ENCODE results near the gene SCARB1.

Gene SCARB1

DNA sequence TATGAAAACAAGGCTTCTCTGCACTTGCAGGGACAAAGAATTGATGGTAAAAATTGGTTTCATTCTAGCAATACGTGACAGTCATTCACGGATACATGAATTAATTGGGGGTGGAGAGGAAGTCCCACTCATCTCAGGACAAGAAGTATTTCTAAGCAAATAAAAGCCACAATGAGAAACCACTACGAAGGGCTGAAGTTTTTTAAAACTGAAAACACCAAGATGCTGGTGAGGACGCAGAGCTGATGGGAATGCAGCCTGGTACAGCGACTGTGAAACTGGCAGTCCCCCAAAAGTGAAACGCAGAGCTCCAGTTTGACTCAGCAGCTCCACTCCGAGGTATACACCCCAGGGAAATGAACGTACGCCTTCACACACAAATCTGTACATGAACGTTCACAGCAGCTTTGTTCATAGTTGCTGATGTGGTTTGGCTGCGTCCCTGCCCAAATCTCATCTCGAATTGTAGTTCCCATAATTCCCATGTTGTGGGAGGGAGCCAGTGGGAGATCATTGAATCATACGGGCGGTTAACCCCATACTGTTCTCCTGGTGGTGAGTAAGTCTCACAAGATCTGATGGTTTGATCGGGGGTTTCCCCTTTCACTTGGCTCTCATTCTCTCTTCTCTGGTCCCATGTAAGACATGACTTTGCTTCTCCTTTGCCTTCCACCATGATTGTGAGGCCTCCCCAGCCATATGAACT is 89.0 kb downstream of the SCARB1 start:
- peak; percentile 83 to 94 (median 86) for DNase-seq

DNA sequence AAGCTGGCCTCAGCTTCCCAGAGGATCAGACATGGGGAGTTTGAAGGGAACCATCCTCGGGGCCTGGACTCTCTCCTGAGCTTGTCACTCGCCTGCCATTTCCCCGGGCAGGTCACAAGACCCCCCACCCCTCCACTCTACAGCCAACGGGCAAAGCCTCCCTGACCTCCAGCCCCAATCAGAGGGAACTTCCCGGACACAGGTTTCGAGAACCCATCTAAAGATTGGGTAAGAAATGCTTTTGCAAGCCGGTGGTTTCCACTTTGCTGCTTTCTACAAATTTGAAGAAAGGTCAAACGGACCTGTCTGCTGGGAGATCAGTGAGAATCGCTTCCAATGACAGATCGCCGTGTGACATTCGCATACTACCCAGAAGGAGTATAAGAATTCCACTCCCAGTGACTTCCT is 89.6 kb downstream of the SCARB1 start:
- peak; percentile 82 to 96 (median 92) for DNase-seq

DNA sequence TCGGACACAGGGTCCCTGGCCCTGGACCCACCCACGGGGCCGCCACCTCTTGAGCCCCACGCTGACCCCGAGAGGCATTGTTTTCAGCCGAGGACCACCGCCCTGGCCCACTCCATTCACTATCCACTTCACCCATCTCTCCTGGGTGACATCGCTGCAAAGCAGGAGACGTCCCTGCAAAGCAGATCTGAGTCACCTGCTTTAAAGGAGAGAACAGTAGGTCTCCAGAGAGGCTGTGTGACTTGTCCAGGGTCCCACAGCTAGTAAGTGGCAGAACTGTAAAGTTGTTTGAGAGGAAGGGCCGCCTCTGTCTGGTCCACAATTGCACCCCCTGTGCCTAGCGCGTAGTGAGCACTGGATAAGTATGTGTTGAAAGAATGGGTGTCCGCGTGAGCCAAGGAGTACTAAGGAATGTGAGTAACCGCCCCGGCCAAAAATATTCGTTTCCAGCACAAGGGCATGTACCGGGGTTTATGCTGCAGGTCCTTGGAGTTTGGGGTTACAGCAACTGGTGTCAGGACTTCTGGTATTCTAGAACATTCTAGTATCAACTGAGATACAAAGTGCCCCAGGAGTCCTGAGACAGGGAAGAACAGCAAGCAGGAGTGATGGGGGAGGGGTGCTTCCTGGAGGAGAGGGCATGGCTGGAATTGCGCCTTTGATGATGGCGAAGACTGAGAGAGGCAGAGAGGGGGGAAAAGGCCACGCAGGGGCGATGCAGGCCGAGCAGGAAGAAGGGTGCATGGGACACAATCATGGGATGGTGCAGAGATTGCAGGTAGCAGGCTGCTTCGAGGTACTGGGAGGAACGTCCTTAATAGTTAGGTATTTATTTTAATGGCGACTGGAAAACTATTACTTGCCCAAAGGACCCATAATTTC is 91.1 kb downstream of the SCARB1 start:
- no peak for DNase-seq

DNA sequence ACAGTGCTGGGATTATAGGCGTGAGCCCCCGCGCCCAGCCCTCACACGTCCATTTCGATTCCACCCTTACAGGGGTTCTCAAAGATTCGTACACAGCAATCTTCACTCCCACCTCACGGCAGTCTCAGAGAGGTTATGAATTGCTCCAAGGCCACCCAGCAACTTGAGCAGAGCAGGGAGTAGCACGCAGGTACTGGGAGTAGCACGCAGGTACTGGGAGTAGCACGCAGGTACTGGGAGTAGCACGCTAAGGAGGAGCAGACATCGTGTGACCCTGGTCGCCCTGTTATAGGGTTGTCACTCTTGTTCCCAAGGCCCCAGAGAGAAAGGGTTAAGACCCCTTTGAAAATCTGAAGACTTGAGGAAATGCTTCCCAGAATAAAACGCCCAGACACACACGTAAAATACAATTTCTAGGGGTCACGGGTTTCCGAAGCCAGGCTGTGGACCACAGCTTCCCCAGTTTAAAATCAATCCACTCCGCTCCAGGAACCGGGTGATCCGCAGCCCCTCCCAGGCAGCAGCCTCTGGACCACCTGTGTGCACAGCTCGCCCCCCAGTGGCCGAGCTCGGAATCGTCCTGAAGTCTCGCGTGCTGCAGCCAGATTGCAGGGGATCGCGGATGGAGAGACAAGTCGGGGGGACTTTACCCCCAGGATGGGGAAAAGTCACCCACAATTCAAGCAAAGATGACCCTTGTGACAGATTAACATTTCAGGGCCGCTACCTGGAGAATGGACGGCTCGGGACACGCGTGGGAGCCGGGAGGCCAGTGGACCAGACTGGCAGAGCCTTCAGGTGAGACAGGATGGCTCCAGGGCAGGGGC is 92.0 kb downstream of the SCARB1 start:
- DNase-seq, result peak; percentile 88 to 95 (median 92)

DNA sequence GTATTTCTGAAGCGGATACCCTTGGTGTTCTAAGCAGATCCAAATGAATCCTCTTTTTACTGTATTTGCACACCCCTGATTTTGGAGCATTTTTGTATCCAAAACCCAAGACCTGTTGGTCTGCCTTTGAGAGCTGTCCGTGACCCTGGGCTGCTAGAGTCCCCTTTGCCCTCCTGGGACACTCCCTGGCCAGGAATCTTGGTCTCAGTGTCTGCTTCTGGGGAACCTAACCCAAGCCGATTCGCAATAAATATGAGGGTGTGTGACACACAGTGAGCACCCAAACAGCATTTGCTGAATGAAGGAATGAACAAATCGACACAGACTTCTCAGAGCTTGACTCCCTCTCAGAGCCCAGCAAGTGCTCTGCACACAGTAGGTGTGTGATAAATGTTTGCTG is 92.9 kb downstream of the SCARB1 start:
- DNase-seq, result no peak

DNA sequence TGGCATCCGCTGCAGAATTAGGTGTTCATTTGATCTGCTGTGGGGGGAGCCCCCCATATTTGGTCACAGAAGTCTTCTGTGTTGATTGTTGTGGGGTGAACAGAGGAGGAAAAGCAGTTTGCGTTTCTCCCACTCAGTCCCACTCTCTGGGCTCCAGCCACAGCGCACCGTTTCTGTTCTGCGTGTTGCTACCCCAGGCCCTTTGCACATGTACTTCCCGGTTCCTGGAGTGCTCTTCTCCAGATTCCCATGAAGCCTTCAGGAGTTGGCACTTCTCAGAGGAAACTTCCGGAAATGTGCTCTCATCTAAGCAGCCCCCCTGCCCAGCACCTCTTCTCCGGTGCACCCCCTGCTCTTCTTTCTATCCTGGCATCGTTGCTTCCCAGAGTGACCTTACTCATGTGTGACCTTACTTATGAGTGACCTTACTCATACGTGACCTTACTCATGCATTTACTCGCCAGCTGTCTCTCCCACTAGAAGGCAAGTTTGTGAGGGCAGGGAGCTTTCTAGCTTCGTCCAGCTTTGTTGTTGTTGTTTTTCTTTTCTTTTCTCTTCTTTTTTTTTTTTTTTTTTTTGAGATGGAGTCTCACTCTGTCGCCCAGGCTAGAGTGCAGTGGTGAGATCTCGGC is 93.7 kb downstream of the SCARB1 start:
- no peak for DNase-seq

DNA sequence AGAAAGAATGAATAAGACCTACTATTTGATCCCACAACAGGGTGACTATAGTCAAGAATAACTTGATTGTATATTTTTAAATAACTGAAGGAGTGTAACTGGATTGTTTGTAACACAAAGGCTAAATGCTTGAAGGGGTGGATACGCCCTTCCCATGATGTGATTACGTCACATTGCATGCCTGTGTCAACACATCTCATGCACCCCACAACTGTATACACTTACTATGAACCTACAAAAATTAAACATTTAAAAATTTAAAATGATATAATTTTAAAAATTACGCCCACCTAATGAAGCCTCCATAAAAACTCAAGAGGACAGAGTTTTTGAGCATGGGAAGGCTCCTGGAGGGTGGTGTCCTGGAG is 94.5 kb downstream of the SCARB1 start:
- DNase-seq, result peak in 3 of 4 experiments; percentile 46 to 57 (median 57)

DNA sequence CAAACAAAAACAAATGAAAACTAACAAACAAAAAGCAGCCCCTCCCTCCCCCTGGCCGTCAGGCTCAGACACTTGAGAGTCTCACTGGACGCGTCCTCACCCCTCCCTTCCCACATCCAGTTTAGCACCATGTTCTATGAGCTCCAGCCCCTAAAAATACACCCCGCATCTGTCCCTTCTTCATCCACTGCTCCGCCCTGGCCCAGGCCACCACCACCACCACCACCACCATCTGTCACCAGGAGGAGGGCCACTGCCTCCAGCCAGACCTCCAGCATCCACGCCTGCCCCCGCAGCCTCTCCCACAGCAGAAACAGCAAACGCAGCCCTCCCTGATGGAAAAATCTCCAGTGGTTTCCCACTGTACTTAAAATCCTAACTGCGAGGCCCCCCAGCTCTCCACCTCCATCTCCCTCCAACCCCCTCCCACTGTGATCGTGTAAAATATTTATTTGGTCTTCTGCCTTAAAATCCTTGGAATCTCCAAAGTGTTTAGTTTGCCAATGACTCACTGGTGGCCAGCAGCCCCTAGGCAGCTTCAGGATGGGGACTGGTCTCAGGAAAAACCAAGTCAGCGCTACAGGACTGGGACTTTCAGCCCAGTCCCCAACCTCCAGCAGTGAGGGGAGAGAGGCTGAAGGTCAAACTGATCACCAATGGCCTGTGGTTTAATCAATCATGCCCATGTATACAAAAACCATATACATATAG is 95.1 kb downstream of the SCARB1 start:
- DNase-seq, result no peak

DNA sequence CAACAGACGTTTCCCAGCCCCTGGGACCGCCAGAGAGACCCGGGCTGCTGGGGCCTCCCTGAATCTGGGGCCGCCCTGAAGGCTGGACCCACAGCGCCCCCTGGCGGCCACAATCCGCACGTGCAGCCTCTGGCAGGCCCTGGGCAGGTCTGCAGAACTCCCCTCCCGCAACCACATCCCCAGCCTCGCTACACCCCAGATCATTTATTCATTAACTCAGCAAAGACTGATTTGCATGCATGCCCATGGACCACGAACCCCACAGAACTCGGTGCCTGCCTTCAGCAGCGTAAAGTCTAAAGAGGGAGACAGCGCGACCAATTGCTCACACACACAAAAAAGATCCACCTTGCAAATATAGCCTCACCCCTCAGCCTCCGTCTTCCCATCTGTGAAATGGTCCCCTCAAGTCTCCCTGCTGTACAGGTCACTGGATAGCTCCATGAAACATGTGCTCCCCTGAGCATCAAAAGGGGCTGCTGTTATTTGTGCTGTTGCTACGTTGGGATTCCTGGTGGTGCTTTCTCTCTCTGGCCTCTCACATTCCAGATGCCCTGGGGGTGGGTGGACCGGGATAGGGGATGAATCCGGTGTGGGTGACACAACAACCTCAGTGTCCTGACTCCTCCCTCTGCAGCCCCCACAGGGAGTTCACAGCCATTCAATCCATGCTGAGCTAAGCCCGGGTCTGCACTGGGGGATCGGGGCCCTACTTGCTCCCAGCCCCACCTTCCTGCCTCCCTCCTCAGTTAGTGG is 96.4 kb downstream of the SCARB1 start:
- peak; percentile 79 to 92 (median 89) for DNase-seq

DNA sequence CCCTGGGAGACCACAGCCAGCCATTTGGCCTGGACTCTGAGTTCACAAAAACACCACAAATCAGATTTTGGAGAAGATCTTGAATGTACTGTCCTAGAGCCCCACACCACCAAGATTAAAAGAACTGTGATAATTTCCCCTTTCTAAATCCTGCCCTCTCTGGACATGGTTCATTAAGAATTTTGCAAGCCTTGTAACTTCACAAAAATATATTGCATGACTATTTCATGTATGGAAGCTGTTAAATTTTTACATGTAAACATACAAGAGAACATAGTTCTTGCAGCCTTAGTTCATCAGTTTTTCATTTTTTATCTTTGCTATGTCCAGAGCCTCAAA is 97.0 kb downstream of the SCARB1 start:
- DNase-seq, result peak in 3 of 4 experiments; percentile 20 to 81 (median 71)

DNA sequence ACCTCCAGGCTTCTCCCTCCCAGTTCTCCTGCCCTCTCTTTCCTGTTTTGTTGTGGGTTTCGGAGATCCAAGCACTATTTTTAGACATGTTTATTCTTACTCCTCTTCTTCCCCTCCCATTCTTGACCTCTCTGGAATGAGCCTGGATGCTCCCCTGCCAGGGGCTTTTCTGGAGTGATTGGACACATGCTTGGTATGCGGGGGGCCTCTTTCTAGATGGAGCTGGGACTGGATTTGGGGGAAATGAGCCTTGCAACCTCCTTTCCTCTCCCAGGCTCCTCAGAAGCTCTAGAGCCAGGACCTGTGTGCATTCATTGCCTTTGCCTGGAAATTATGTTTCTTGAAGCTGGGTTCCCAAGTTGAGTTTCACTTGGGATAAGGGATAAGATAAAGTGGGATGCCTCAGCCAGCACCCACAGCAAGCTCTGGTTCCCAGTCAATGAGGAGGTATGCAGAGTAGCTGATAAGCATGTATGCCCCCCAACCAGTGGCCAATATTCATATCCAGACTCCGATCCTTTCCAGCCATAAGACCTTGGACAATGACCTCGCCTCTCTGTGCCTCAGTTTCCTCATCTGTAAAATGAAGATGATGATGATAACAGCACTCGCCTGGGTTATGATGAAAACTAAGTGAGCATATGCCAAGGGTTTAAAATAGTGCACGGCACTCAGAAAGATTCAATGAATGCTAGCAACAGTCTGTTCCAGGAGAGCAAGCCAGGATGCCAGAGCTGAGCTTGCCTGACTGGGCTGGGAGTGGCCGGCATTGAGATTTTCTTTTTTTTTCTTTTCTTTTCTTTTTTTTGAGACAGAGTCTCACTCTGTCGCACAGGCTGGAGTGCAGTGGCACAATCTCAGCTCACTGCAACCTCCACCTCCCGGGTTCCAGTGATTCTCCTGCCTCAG is 97.8 kb downstream of the SCARB1 start:
- DNase-seq, result no peak

DNA sequence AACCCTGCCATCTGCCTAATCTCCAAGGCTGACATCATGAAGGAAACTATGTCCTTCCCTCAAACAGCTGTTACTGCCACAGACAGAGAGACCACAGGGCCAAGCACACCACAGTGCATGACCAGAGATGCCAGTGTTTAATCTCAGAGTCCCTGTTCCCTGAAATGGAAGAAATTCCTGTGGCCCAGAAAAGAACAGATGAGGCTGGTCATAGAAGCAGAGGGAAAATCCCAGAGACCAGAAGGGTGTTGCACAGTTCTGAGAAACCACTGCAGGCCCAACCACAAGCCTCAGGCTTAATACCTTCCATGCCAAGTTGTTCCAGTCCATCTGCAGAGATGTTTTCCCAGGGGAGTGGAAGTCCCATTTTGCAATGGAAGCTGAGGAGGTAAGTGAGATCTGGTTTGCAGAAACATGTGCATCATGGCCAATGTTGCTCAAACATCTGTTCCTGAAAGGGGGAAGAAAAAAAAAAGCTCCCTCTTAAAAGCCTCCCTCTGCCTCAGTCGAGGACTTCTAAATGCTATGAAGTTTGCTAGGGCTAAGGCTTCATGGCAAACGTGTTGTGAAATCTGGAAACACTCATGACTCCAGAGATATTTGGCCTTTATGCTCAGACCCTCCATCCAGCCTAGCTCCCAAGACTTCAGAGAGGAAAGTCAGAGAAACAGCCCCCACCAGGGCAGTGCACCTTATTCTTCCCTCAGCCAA is 98.6 kb downstream of the SCARB1 start:
- DNase-seq, result peak; percentile 12 to 56 (median 43)

DNA sequence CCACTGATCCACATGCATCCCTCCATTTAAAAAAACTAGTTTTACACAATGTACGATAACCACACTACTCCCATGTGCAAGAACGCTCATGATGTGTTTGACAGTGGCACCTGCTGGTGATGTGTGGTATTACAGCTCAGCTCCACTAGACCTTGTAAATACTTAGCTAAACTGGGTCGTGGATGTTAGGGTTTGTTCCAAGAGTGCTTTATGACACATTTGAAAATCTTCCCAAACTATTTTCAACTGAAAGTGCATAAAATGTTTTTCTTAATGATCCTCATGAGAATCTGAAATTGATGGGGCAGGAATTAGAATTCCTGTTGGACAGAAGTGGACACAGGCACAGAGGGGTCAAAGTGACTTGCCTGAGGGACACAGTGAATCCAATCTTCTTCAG is 99.2 kb downstream of the SCARB1 start:
- DNase-seq, result peak; percentile 72 to 84 (median 78)

DNA sequence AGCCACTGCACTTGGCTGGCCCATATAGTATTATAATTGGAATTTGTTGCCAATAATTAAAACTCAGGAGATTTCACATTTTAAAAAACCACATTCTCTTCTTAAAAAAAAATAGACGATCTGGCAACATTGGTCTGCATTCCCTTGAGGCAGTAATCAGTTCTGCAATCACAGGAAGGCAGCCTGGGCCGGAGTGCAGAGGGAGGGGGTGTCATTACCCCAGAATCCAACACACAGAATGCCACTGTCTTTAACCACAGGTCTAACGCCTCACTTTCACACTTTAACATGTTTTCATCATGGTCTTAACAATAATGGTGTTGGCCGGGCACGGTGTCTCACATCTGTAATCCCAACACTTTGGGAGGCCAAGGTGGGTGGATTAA is 100.1 kb downstream of the SCARB1 start:
- DNase-seq, result no peak

DNA sequence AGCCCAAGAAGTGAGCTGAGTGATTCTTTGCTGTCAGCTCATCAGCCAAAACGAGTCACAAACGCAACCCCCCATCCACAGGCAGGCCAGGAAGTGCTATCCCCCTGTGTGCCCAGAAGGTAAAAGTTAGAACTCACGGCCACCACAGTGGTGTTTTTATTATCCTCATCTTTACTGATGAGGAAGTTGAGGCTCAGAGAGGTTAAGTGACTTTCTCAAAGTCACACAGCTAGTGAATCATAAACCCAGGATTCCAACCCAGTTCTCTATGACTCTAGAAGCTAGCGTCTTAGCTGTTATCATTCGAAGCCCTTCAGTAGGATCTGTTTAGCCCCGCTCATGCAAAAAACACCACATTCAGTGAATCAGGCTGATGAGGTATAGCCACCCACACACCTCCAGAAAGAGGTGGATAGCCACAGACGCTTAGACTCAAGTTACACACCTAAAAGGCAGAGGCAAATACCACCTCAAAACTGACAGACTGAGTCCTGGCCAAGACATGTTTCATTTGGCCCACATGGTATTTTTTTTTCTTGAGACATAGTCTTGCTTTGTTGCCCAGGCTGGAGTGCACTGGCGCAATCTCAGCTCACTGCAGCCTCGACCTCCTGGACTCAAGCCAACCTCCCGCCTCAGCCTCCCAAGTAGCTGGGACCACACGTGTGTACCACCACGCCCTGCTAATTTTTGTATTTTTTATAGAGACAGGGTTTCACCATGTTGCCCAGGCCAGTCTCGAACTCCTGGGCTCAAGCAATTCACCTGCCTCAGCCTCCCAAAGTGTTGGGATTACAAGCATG is 100.7 kb downstream of the SCARB1 start:
- DNase-seq, result no peak

DNA sequence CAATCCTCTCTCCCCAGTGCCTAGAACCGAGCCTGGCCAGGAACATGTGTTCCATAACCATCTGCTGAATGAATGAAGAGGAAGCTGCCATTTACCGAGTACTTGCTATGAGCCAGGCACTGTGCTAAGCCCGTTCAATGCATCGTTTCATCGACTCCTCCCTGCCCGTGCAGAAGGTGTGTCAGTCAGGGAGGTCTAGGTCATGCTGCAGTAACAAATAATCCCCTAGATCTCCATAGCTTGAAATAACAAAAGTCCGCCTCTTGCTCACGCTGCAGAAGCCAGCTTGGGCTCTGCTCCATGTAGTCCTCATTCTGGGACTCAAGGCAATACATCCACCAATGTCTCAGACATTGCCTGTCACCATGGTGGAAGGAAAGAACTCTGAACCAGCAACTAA is 101.3 kb downstream of the SCARB1 start:
- no peak for DNase-seq

DNA sequence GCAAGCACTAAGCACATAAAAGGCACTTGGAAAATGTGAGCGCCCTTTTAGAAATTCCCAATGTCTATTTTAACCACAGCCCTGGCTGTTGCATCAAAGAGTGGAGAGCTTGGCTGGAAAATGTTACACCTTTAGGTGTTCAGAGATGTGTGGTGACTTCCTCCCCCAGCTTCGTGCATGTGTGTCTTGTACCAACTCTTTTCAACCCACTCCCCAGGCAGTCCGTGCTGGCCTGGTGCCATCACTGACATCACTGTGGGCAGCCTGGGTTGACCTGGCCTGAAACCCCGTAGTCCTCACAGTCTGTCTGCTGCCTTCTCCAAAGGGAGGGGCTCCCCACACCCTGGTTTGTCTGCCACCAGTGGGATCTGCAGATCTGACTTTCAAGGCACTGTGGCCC is 101.8 kb downstream of the SCARB1 start:
- DNase-seq, result peak in 3 of 4 experiments; percentile 40 to 59 (median 51)

DNA sequence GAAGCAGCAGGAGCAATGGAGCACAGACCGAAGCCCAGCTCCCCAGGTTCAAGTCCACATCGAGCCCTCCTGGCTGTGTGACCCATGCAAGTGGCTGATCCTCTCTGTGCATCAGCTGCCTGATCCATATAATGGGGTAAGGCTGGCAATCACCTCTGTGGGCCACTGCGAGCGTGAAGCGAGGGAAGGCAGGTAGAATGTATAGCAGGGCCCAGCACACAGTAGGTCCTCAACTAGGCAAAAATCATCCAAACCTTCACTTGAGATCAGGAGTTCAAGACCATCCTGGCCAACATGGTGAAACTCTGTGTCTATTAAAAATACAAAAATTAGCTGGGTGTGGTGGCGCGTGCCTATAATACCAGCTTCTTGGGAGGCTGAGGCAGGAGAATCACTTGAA is 102.6 kb downstream of the SCARB1 start:
- DNase-seq, result no peak

DNA sequence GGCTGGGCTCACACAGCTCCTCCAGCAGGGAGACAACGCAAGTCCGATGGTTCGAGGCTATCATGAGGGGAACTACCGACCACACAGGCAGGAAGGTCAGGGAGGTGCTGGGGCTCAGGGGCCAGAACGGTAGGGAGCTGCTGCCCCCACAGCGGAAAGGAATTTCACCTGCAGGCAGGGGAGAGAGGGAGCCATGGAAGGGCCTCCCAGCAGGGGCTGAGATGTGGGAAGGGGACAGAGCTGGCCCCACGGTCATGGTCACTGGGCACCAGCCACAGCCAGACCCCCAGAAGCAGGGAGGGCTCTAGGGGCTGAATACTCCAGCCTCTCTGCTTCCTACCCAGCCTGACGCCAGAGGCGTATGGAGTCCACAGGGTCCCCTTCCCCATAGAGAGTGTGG is 103.1 kb downstream of the SCARB1 start:
- no peak for DNase-seq

All from suppressor macrophage (primary cell).